Erythroblast (primary cell): ENCODE data around the gene COL5A1.

Experiments
- GATA1 ChIP-seq: IDR thresholded peaks from 2 replicates; pipeline ENCODE4 v1.6.1; 2011; ENCODE audit warnings: low read depth, mild to moderate bottlenecking, control low read depth, low read length, moderate library complexity
- POLR2A ChIP-seq: IDR thresholded peaks from 2 replicates; pipeline ENCODE4 v1.6.1; 2011; ENCODE audit warnings: mild to moderate bottlenecking, low read length

GRCh38 chr9:134741846-134742245 is 100.2 kb downstream of the COL5A1 start:
- no peak for TF ChIP-seq POLR2A
- TF ChIP-seq GATA1 = no peak
